ENCODE results near the gene PRPF39. TPM values are rescaled to one million over a fixed set of nuclear protein-coding genes. Genes with fewer than 3 reads are reported as not detected.

Gene PRPF39
- total RNA-seq, 1 donor from 2014 or later: 97.2 TPM

DNA sequence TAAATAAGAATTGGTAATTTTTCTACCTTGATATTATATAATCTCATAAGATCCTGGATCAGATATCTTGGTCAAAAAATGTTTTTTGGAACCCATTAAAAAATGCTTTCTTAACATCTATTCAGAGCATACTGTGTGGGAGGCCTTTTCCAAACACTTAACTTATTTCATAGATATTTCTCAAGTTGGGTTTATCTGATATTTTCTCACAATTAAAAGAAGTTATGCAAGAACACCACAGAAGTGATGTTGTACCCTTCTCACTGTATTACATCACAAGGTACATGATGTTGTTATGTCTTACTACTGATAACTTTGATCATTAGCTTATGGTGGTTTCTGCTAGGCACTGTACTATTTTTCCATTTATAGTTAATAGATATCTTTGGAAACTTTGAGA, 23.4 kb upstream of the PRPF39 start:
- Histone ChIP-seq H4K20me1 (ENCODE audit: low read depth) (no peaks in the 10 kb centered on the region), H3K36me3 (peaks cover 3% of the 10 kb centered on the region), H3K4me1 (no peaks in the 10 kb centered on the region), H3F3A (ENCODE audit: low read depth) (no peaks in the 10 kb centered on the region), H3K9ac (no peak overlapping the region), H2AFZ (replicated peaks) (no peak overlapping the region), H3K4me3 (no peak overlapping the region), H3K27ac (no peak overlapping the region), H3K79me2 (ENCODE audit: low read depth) (no peaks in the 10 kb centered on the region), H3K4me2 (no peak overlapping the region), H3K9me3 (ENCODE audit: low read depth) (no peaks in the 10 kb centered on the region), H3K27me3 (no peaks in the 10 kb centered on the region)
- Mint-ChIP-seq H3K9me3 (no peaks in the 10 kb centered on the region), H3K36me3 (peaks cover 15% of the 10 kb centered on the region), H3K27me3 (ENCODE audit: insufficient read depth, low read depth) (no peaks in the 10 kb centered on the region), H3K27ac (no peak overlapping the region), H3K4me1 (no peaks in the 10 kb centered on the region), H3K4me3 (no peak overlapping the region)
- no peak for DNase-seq (ENCODE audit: low spot score)
- TF ChIP-seq, protein P1, sequence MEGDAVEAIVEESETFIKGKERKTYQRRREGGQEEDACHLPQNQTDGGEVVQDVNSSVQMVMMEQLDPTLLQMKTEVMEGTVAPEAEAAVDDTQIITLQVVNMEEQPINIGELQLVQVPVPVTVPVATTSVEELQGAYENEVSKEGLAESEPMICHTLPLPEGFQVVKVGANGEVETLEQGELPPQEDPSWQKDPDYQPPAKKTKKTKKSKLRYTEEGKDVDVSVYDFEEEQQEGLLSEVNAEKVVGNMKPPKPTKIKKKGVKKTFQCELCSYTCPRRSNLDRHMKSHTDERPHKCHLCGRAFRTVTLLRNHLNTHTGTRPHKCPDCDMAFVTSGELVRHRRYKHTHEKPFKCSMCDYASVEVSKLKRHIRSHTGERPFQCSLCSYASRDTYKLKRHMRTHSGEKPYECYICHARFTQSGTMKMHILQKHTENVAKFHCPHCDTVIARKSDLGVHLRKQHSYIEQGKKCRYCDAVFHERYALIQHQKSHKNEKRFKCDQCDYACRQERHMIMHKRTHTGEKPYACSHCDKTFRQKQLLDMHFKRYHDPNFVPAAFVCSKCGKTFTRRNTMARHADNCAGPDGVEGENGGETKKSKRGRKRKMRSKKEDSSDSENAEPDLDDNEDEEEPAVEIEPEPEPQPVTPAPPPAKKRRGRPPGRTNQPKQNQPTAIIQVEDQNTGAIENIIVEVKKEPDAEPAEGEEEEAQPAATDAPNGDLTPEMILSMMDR (IDR thresholded peaks at IDR 0.05): no peak

DNA sequence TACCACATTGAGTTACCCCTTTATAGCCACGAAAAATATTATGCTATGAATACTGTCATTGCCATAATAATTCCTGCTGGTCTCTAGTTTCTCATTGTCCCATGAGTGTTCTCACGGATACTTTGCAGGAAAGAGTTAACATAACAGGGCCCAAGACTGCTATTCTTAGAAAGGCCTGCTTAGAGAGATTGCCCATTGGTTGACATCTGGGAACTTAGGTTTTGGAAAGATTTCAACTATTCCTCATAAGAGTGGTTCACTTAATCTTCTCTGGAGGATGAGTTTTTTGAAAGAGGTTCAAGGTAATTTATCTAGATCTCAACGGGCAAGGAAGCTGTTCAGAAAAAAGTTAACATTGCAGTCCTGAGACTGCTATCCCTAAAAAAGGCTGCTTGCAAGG, 18.4 kb upstream of the PRPF39 start:
- H2AFZ ChIP-seq (replicated peaks): no peak overlapping the region
- no peaks in the 10 kb centered on the region for H3F3A ChIP-seq (ENCODE audit: low read depth)
- peaks cover 2% of the 10 kb centered on the region for H3K27me3 Mint-ChIP-seq (ENCODE audit: insufficient read depth, low read depth)
- H3K36me3 Mint-ChIP-seq: peaks cover 9% of the 10 kb centered on the region
- H4K20me1 ChIP-seq (ENCODE audit: low read depth): no peaks in the 10 kb centered on the region
- no peaks in the 10 kb centered on the region for H3K4me1 ChIP-seq
- H3K27ac ChIP-seq: no peak overlapping the region
- H3K9me3 ChIP-seq (ENCODE audit: low read depth): no peaks in the 10 kb centered on the region
- no peak overlapping the region for H3K27ac Mint-ChIP-seq
- no peak overlapping the region for H3K4me3 Mint-ChIP-seq
- H3K4me1 Mint-ChIP-seq: no peaks in the 10 kb centered on the region
- no peak overlapping the region for H3K4me2 ChIP-seq
- DNase-seq (ENCODE audit: low spot score): no peak
- H3K36me3 ChIP-seq: peaks cover 5% of the 10 kb centered on the region
- no peak overlapping the region for H3K4me3 ChIP-seq
- no peak for TF ChIP-seq EZH2phosphoT487 (IDR thresholded peaks at IDR 0.05)
- TF ChIP-seq, protein P1 (IDR thresholded peaks at IDR 0.05): no peak
- TF ChIP-seq EZH2 (IDR thresholded peaks at IDR 0.05): no peak
- no peaks in the 10 kb centered on the region for H3K9me3 Mint-ChIP-seq
- H3K79me2 ChIP-seq (ENCODE audit: low read depth): no peaks in the 10 kb centered on the region
- no peak overlapping the region for H3K9ac ChIP-seq
- no peaks in the 10 kb centered on the region for H3K27me3 ChIP-seq

- H3K27me3 Mint-ChIP-seq (ENCODE audit: insufficient read depth, low read depth): peaks cover 2% of the 10 kb centered on the region
- DNase-seq (ENCODE audit: low spot score): no peak
- no peaks in the 10 kb centered on the region for H3K4me1 ChIP-seq
- no peak overlapping the region for H3K27ac Mint-ChIP-seq
- H3F3A ChIP-seq (ENCODE audit: low read depth): no peaks in the 10 kb centered on the region
- H3K4me2 ChIP-seq: no peak overlapping the region
- peaks cover 5% of the 10 kb centered on the region for H3K36me3 ChIP-seq
- TF ChIP-seq EZH2phosphoT487 (IDR thresholded peaks at IDR 0.05) (no peak), EZH2 (IDR thresholded peaks at IDR 0.05) (no peak)
- TF ChIP-seq, protein P1 (IDR thresholded peaks at IDR 0.05): no peak
- no peaks in the 10 kb centered on the region for H4K20me1 ChIP-seq (ENCODE audit: low read depth)
- H3K36me3 Mint-ChIP-seq: peaks cover 9% of the 10 kb centered on the region
- no peak overlapping the region for H2AFZ ChIP-seq (replicated peaks)
- no peaks in the 10 kb centered on the region for H3K4me1 Mint-ChIP-seq
- no peak overlapping the region for H3K4me3 ChIP-seq
- no peak overlapping the region for H3K4me3 Mint-ChIP-seq
- no peaks in the 10 kb centered on the region for H3K79me2 ChIP-seq (ENCODE audit: low read depth)
- no peak overlapping the region for H3K27ac ChIP-seq
- no peaks in the 10 kb centered on the region for H3K9me3 Mint-ChIP-seq
- H3K9me3 ChIP-seq (ENCODE audit: low read depth): no peaks in the 10 kb centered on the region
- no peak overlapping the region for H3K9ac ChIP-seq
- no peaks in the 10 kb centered on the region for H3K27me3 ChIP-seq
Measured at GRCh38 chr14:45065956-45066355, 18.0 kb upstream of the PRPF39 start.

DNA sequence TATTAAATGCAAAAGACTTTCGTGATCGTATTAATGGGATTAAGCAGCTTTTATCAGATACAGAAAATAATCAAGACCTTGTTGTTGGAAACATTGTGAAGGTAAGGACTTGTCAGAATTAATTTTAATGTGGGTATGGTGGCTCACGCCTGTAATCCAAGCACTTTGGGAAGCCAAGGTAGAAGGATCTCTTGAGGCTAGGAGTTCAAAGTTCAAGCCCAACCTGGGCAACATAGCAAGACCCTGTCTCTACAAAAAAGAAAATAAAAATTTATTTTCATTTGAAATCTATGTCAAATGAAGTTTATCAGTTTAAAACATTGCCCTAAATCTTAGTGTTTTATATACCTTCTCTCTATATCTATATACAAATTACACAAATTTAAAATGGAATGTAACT, 17.2 kb upstream of the PRPF39 start:
- no peak overlapping the region for H3K4me3 ChIP-seq
- H3K27ac ChIP-seq: no peak overlapping the region
- Mint-ChIP-seq H3K9me3 (no peaks in the 10 kb centered on the region), H3K27ac (no peak overlapping the region), H3K4me1 (no peaks in the 10 kb centered on the region), H3K27me3 (ENCODE audit: insufficient read depth, low read depth) (peaks cover 2% of the 10 kb centered on the region), H3K4me3 (no peak overlapping the region), H3K36me3 (peaks cover 9% of the 10 kb centered on the region)
- H3K4me2 ChIP-seq: no peak overlapping the region
- no peaks in the 10 kb centered on the region for H3K27me3 ChIP-seq
- H4K20me1 ChIP-seq (ENCODE audit: low read depth): no peaks in the 10 kb centered on the region
- peaks cover 5% of the 10 kb centered on the region for H3K36me3 ChIP-seq
- TF ChIP-seq EZH2 (IDR thresholded peaks at IDR 0.05) (no peak), EZH2phosphoT487 (IDR thresholded peaks at IDR 0.05) (no peak)
- TF ChIP-seq, protein P1 (IDR thresholded peaks at IDR 0.05): no peak
- DNase-seq (ENCODE audit: low spot score): no peak
- no peaks in the 10 kb centered on the region for H3K79me2 ChIP-seq (ENCODE audit: low read depth)
- no peaks in the 10 kb centered on the region for H3K9me3 ChIP-seq (ENCODE audit: low read depth)
- H3K4me1 ChIP-seq: no peaks in the 10 kb centered on the region
- H3K9ac ChIP-seq: no peak overlapping the region
- H2AFZ ChIP-seq (replicated peaks): no peak overlapping the region
- no peaks in the 10 kb centered on the region for H3F3A ChIP-seq (ENCODE audit: low read depth)
